Activated naive CD8-positive, alpha-beta T cell (primary cell): ENCODE data around the gene UGGT2.

ENCODE experiments used
- H3K27ac Mint-ChIP-seq: one replicate; pipeline ENCODE4 v1.8.0; 2021; ENCODE audit warnings: mixed read lengths
- H3K27me3 Mint-ChIP-seq: one replicate; pipeline ENCODE4 v1.8.0; 2021; ENCODE audit warnings: mixed read lengths
- H3K36me3 Mint-ChIP-seq: one replicate; pipeline ENCODE4 v1.8.0; 2021; ENCODE audit warnings: mixed read lengths
- H3K4me1 Mint-ChIP-seq: one replicate; pipeline ENCODE4 v1.8.0; 2021; ENCODE audit warnings: low read depth, mixed read lengths
- H3K4me3 Mint-ChIP-seq: one replicate; pipeline ENCODE4 v1.8.0; 2021; ENCODE audit warnings: mild to moderate bottlenecking, mixed read lengths
- H3K9me3 Mint-ChIP-seq: one replicate; pipeline ENCODE4 v1.8.0; 2021; ENCODE audit warnings: low read depth, mixed read lengths

The UGGT2 gene, protein sequence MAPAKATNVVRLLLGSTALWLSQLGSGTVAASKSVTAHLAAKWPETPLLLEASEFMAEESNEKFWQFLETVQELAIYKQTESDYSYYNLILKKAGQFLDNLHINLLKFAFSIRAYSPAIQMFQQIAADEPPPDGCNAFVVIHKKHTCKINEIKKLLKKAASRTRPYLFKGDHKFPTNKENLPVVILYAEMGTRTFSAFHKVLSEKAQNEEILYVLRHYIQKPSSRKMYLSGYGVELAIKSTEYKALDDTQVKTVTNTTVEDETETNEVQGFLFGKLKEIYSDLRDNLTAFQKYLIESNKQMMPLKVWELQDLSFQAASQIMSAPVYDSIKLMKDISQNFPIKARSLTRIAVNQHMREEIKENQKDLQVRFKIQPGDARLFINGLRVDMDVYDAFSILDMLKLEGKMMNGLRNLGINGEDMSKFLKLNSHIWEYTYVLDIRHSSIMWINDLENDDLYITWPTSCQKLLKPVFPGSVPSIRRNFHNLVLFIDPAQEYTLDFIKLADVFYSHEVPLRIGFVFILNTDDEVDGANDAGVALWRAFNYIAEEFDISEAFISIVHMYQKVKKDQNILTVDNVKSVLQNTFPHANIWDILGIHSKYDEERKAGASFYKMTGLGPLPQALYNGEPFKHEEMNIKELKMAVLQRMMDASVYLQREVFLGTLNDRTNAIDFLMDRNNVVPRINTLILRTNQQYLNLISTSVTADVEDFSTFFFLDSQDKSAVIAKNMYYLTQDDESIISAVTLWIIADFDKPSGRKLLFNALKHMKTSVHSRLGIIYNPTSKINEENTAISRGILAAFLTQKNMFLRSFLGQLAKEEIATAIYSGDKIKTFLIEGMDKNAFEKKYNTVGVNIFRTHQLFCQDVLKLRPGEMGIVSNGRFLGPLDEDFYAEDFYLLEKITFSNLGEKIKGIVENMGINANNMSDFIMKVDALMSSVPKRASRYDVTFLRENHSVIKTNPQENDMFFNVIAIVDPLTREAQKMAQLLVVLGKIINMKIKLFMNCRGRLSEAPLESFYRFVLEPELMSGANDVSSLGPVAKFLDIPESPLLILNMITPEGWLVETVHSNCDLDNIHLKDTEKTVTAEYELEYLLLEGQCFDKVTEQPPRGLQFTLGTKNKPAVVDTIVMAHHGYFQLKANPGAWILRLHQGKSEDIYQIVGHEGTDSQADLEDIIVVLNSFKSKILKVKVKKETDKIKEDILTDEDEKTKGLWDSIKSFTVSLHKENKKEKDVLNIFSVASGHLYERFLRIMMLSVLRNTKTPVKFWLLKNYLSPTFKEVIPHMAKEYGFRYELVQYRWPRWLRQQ (N-terminal part only)

DNA sequence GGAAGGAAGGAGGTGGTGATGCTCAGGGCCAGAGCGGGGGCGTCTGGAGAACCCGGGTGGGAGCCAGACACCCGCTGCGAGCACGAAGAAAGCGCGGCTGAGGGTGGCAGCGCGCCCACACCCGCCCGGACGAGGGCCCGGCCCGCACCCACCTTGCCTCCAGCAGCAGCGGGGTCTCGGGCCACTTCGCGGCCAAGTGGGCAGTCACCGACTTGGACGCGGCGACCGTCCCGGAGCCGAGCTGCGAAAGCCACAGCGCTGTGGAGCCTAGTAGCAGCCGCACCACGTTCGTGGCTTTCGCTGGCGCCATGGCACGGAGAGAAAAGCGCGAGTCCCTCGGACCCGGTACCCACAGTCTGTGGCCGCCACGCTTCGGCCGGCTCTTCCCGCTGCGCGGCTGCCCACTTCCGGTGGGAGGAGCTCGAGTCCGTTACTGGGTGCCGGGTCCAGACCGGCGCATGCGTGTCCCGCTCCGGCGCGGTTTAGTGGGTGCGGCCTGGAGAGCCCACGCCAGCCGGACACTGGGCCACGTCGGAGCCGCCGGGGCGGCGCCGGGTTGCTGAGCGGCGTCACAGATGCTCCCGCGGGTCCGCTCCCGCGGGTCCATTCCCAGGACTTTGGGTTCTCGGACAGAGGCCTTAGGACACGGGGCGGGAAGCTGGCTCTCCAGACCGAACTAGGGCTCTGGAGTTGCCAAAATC, at the start of gene UGGT2:
Gene UGGT2 (minus strand): TSS at position 399 of the 701 bp plus-strand sequence. CDS start 89 bp downstream, at position 310.
- Mint-ChIP-seq H3K9me3 (peaks cover 5% of the 10 kb centered on the region), H3K36me3 (peaks cover 2% of the 10 kb centered on the region), H3K4me1 (peaks cover 9% of the 10 kb centered on the region), H3K27me3 (peaks cover 37% of the 10 kb centered on the region), H3K4me3 (peak within 1 kb of the TSS; percentile 68), H3K27ac (no peak within 1 kb of the TSS)

- Mint-ChIP-seq H3K4me1 (no peaks in the 10 kb centered on the region), H3K27ac (no peak overlapping the region), H3K27me3 (peaks cover 4% of the 10 kb centered on the region), H3K4me3 (no peak overlapping the region), H3K36me3 (no peaks in the 10 kb centered on the region), H3K9me3 (peaks cover 5% of the 10 kb centered on the region)
Measured at GRCh38 chr13:96100457-96101220, 47.4 kb upstream of the UGGT2 start.

DNA sequence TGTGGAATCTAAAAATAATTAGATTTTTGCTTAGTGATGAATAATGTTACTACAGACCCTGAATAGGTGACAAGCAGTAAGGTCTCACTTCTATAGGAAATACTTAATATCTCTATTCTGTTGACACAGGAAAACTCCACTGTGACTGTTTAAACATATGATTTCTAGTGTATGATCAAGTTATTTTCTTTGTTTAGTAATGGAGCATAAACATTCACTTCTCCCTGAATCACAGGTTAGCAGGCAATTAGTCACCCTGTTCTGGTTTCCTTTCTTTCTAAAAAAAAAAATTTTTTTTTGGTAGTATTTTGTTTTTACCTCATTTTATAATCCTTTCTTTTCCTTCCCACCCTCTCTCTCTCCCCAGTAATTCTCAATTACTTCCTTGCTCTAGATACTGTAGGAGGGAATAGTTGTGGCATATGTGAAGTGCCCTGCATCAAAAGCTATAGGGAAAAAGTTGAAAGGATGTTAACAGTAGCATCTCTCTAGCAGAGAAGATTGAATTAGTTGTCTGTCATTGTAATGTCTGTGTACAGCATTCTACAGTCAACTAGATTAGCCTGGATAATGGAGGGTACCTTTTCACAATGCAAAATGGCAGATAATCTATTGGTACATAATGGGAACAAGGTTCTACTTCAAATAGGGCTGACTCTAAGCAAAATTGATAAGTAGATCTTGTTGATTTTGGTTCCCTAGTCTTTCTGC, 40.2 kb upstream of the UGGT2 start:
- no peak overlapping the region for H3K27ac Mint-ChIP-seq
- H3K36me3 Mint-ChIP-seq, result no peaks in the 10 kb centered on the region
- no peaks in the 10 kb centered on the region for H3K9me3 Mint-ChIP-seq
- H3K4me1 Mint-ChIP-seq, result peaks cover 8% of the 10 kb centered on the region
- no peak overlapping the region for H3K4me3 Mint-ChIP-seq
- peaks cover 30% of the 10 kb centered on the region for H3K27me3 Mint-ChIP-seq

DNA sequence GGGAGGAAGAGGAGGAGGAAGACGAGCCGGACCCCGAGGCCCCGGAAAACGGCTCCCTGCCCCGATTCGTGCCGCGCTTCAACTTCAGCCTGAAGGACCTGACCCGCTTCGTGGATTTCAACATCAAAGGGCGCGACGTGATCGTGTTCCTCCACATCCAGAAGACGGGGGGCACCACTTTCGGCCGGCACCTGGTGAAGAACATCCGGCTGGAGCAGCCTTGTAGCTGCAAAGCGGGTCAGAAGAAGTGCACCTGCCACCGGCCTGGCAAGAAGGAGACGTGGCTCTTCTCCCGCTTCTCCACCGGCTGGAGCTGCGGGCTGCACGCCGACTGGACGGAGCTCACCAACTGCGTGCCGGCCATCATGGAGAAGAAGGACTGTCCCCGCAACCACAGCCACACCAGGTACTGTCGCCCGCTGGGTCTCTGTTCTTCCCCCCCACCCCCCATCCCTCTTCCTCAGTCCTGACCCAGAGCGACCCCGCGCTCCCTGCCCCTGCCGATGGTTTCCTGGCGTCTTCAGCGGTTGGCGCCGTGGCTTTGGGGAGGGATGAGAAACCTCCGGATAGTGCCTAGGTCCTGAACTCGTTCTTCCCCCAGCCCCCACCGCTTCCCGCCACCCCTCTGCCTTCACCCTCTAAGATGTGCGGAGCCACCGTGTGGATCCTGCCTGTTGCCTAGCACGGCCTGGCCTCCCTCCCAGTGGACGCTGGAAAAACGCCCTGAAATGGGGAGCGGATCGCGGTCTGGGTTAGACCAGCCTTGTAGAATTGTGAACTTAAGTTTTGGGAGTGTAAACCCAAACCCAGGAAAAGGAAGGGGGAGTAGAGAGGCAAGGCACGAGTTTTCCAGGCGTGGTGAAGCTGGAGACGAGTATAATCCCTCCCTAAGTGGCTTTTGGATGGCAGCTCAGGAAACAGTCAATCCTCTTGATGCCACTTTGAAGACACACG, 38.2 kb upstream of the UGGT2 start:
- Mint-ChIP-seq H3K27me3 (peaks cover 40% of the 10 kb centered on the region), H3K4me1 (peaks cover 8% of the 10 kb centered on the region), H3K36me3 (no peaks in the 10 kb centered on the region), H3K9me3 (no peaks in the 10 kb centered on the region), H3K4me3 (peak overlapping the region; percentile 40), H3K27ac (no peak overlapping the region)

DNA sequence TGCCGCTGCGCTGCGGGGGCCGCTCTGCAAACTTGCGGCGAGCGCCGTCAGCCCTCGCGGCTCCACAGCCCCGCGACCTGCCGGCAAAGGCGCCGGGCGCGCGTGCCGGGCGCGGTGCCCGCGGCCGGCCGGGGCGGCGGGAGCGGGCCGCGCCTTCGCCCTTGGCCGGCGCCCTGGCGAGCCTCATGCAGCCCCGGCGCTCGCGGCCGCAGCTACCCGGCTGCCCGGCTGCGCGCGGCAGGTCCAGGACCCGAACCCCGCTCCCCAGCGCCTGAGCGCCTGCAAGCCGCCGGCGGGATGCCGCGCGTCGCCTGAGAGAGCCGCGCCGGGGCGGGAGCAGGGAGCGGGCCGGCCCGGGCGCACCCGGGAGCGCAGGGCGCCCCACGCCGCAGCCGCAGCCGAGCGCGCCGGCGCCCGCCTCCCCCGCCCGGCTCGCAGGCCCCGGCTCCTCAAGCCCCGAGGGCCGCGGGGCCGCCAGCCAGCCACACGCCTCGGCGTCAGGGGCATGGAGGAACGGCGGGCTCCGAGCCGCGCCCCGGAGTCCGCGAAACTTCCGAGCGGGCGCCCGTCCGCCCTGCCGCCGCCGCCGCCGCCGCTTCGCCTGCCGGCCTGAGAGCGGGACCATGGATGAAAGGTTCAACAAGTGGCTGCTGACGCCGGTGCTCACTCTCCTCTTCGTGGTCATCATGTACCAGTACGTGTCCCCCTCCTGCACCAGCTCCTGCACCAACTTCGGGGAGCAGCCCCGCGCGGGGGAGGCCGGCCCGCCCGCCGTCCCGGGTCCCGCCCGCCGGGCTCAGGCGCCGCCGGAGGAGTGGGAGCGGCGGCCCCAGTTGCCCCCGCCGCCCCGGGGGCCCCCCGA, 37.3 kb upstream of the UGGT2 start:
- Mint-ChIP-seq H3K36me3 (no peaks in the 10 kb centered on the region), H3K4me1 (peaks cover 8% of the 10 kb centered on the region), H3K27me3 (peaks cover 43% of the 10 kb centered on the region), H3K4me3 (no peak overlapping the region), H3K9me3 (no peaks in the 10 kb centered on the region), H3K27ac (no peak overlapping the region)

DNA sequence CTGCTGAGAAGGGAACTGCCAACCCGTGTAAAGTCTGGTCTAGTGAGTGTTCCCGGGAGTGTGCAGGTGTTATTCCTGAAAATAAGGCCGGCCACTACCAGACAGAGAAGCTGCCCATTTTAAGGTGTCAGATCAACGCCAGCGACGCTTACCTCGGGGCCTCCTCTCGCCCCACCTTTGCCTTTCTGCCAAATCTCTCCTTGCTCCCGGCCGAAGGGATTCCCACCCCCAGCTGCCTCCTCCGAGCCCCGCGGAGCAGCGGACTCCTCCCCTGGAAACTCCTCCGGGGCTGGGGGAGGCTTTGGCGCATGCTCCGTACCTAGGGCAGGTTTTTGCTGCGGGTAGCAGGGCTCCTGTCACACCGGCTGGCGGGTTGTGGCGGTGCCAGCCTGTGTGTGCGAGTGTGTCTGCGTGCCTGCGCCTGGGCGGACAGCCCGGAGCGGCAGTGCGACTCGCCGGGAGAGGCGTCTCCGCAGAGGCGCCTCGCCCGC, 36.6 kb upstream of the UGGT2 start, which contains the start of gene HS6ST3:
Gene HS6ST3 (plus strand): TSS at position 359 of the 491 bp plus-strand sequence.
- Mint-ChIP-seq H3K4me3 (peak within 1 kb of the TSS; percentile 51), H3K27me3 (peaks cover 44% of the 10 kb centered on the region), H3K27ac (no peak within 1 kb of the TSS), H3K36me3 (no peaks in the 10 kb centered on the region), H3K9me3 (no peaks in the 10 kb centered on the region), H3K4me1 (peaks cover 8% of the 10 kb centered on the region)

GRCh38 chr13:96089139-96089538, 35.9 kb upstream of the UGGT2 start:
- Mint-ChIP-seq H3K36me3 (no peaks in the 10 kb centered on the region), H3K4me3 (peak overlapping the region; percentile 51), H3K27me3 (peaks cover 44% of the 10 kb centered on the region), H3K27ac (no peak overlapping the region), H3K4me1 (peaks cover 8% of the 10 kb centered on the region), H3K9me3 (no peaks in the 10 kb centered on the region)

- Mint-ChIP-seq H3K4me3 (no peak overlapping the region), H3K36me3 (no peaks in the 10 kb centered on the region), H3K9me3 (no peaks in the 10 kb centered on the region), H3K27ac (no peak overlapping the region), H3K4me1 (peaks cover 6% of the 10 kb centered on the region), H3K27me3 (peaks cover 31% of the 10 kb centered on the region)
Measured at GRCh38 chr13:96086736-96087135, 33.5 kb upstream of the UGGT2 start.

DNA sequence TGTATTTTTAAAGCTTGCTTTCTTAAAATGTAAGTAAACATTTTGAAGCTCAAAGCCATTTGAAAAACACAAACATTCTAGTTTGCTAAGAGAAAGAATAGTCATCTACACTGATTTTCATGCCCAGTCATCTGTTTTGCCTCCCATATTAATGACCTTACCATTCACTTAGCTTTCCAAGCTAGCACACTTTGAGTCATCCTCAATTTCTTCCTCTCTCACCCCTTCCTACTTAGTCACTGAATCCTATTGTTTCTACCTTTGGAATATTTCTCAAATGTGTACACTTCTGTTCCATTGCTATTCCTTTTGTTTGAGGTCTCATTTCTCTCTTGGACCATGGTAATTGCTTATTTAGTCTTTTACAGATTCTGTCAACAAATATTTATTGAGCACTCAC, 29.4 kb upstream of the UGGT2 start:
- Mint-ChIP-seq H3K4me1 (no peaks in the 10 kb centered on the region), H3K4me3 (no peak overlapping the region), H3K27ac (no peak overlapping the region), H3K9me3 (no peaks in the 10 kb centered on the region), H3K36me3 (no peaks in the 10 kb centered on the region), H3K27me3 (peaks cover 13% of the 10 kb centered on the region)

DNA sequence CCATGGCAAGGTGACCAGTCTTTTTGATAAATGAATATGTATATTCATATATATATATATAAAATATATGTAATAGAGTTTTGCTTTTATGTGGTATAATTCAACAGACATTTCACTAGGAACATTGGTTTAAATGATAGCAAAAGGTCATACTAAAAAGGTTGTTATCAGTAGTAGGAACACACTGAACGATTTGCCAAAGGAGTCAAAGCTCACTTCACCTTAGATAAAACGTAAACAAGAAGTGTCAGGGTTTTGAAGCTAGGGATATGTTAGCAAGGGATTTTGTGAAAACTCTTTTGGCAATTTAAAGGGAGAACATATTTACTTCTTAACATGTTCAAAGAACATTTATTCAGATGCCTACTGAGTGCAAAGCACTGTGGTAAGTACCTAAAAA, 28.7 kb upstream of the UGGT2 start:
- no peaks in the 10 kb centered on the region for H3K4me1 Mint-ChIP-seq
- peaks cover 8% of the 10 kb centered on the region for H3K27me3 Mint-ChIP-seq
- no peak overlapping the region for H3K4me3 Mint-ChIP-seq
- H3K36me3 Mint-ChIP-seq, result no peaks in the 10 kb centered on the region
- H3K27ac Mint-ChIP-seq, result no peak overlapping the region
- no peaks in the 10 kb centered on the region for H3K9me3 Mint-ChIP-seq

- H3K4me1 Mint-ChIP-seq, result no peaks in the 10 kb centered on the region
- H3K9me3 Mint-ChIP-seq, result no peaks in the 10 kb centered on the region
- H3K36me3 Mint-ChIP-seq, result no peaks in the 10 kb centered on the region
- no peak overlapping the region for H3K27ac Mint-ChIP-seq
- H3K27me3 Mint-ChIP-seq, result peaks cover 5% of the 10 kb centered on the region
- H3K4me3 Mint-ChIP-seq, result no peak overlapping the region
Measured at GRCh38 chr13:96080676-96081075, 27.5 kb upstream of the UGGT2 start.
